Right renal cortex interstitium (tissue), 3 donors: ENCODE data around the gene KCTD1. TPM values are rescaled to one million over a fixed set of nuclear protein-coding genes. Genes with fewer than 3 reads are reported as not detected.

Experiments
- DNase-seq, 3 donors: peaks; one replicate each; pipeline ENCODE4 v3.0.0-alpha.2; 2013; ENCODE audit warnings: low read depth in 3 of 3, low spot score in 2 of 3
- polyA plus RNA-seq, 3 donors: library from polyadenylated mRNA; unstranded; fragments of 120-200 nt; gene quantifications; one replicate each; pipeline ENCODE4 v1.2.1, GENCODE V29; 2013; ENCODE audit not compliant: insufficient read length in 3 of 3

KCTD1 gene
- polyA plus RNA-seq, 3 donors, result 70.3 to 79.6 (median 77.8) TPM

GRCh38 chr18:26406854-26407517 lies 141.4 kb downstream of the KCTD1 start:
- DNase-seq, result no peak

- DNase-seq, result no peak
Measured at GRCh38 chr18:26406324-26406723, 142.0 kb downstream of the KCTD1 start.

DNA sequence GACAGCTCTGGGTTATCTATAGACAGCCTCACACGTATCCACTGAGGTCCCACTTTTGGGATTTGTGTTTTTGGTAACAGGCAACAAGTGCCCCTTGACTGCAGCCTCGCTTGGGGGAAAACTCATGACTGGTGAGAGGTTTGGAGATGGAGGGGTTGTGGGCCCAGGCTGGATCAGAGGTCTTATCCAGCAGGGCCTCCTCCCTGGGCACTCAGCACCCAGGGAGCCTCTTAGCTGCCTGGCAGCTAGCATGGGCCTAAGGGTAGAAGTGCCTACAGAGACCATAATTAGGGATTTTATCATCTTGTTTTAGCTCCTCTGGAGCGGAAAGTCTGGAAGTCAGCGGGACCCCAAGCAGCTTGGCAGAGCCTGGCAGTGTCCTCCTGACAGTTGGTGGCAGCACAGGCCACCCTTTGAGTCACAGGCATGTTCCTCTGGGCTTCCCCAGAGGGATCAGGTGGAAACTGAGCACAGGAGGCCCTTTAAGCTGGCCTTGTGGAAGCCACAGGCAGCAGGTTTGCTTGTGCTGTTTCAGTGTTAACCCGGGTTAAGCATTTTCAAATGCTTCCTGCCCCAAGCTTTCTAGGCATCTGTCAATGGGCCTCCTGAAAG lies 143.1 kb downstream of the KCTD1 start:
- DNase-seq, result no peak
